Hepatocyte (in vitro differentiated cells): ENCODE data around the gene MUL1. TPM values are rescaled to one million over a fixed set of nuclear protein-coding genes. Genes with fewer than 3 reads are reported as not detected.

ENCODE experiments used
- DNase-seq: peaks from one replicate; pipeline ENCODE4 v3.0.0-alpha.2; 2016; ENCODE audit warnings: low spot score
- H2AFZ ChIP-seq: fragments of 200-600 bp; sonication (generic); 2 replicates; pipeline ENCODE4 v1.6.0; 2016; ENCODE audit warnings: antibody characterized with exemption, mild to moderate bottlenecking
- H3K27ac ChIP-seq: fragments of 200-600 bp; sonication (generic); 2 replicates; pipeline ENCODE4 v1.5.1; 2016; ENCODE audit warnings: mild to moderate bottlenecking
- H3K27me3 ChIP-seq: fragments of 200-600 bp; sonication (generic); 2 replicates; pipeline ENCODE4 v1.6.1; 2016
- H3K36me3 ChIP-seq: fragments of 200-600 bp; sonication (generic); replicated peaks from 2 replicates; pipeline ENCODE4 v1.5.1; 2016; ENCODE audit warnings: low read depth; ENCODE audit not compliant: insufficient read depth
- H3K4me1 ChIP-seq: fragments of 200-600 bp; sonication (generic); 2 replicates; pipeline ENCODE4 v1.5.1; 2016; ENCODE audit warnings: mild to moderate bottlenecking, moderate library complexity; ENCODE audit not compliant: insufficient read depth
- H3K4me2 ChIP-seq: fragments of 200-600 bp; sonication (generic); 2 replicates; pipeline ENCODE4 v1.6.0; 2016
- H3K4me3 ChIP-seq: fragments of 200-600 bp; sonication (generic); 2 replicates; pipeline ENCODE4 v1.5.1; 2016; ENCODE audit warnings: mild to moderate bottlenecking
- H3K79me2 ChIP-seq: fragments of 200-600 bp; sonication (generic); 2 replicates; pipeline ENCODE4 v1.6.0; 2017; ENCODE audit warnings: mild to moderate bottlenecking
- H3K9me2 ChIP-seq: fragments of 200-600 bp; sonication (generic); replicated peaks from 2 replicates; pipeline ENCODE4 v1.6.0; 2017; ENCODE audit warnings: mild to moderate bottlenecking; ENCODE audit not compliant: insufficient read depth
- H3K9me3 ChIP-seq: fragments of 200-600 bp; sonication (generic); 2 replicates; pipeline ENCODE4 v1.5.1; 2016; ENCODE audit warnings: low read depth, mild to moderate bottlenecking
- H4K20me1 ChIP-seq: fragments of 200-600 bp; sonication (generic); 2 replicates; pipeline ENCODE4 v1.6.0; 2016; ENCODE audit warnings: mild to moderate bottlenecking; ENCODE audit not compliant: insufficient read depth, poor library complexity, severe bottlenecking
- CTCF ChIP-seq: fragments of 200-600 bp; sonication (generic); IDR thresholded peaks from 2 replicates; pipeline ENCODE4 v1.5.1; 2016; ENCODE audit warnings: antibody characterized with exemption, mild to moderate bottlenecking; ENCODE audit not compliant: poor library complexity
- EZH2 ChIP-seq: fragments of 200-600 bp; sonication (generic); IDR thresholded peaks from 2 replicates; pipeline ENCODE4 v1.6.1; 2016; ENCODE audit warnings: antibody characterized with exemption, mild to moderate bottlenecking, borderline replicate concordance
- EZH2phosphoT487 ChIP-seq: fragments of 200-600 bp; sonication (generic); IDR thresholded peaks from one replicate; pipeline ENCODE4 v1.6.1; 2018; ENCODE audit warnings: antibody characterized with exemption, mild to moderate bottlenecking, low read depth, moderate library complexity; ENCODE audit not compliant: unreplicated experiment, severe bottlenecking
- WGBS: methylation state at CpG from one replicate; pipeline ENCODE4 v1.1.6; 2016; ENCODE audit warnings: low lambda C conversion rate; ENCODE audit errors: missing lambda C conversion rate; 5-methylcytosine and 5-hydroxymethylcytosine counted together
- polyA plus RNA-seq: library from polyadenylated mRNA; unstranded; fragments of >200 nt; fragmentation: Nextera tagmentation; extraction: Ambion mirVana; gene quantifications from 2 replicates; pipeline ENCODE4 v1.2.1, GENCODE V29; 2016
- total RNA-seq: library from RNA; depleted of rRNA; stranded (reverse); fragments of >200 nt; gene quantifications from 2 replicates; pipeline ENCODE4 v1.2.3, GENCODE V29; 2014

Gene MUL1
- total and polyA plus RNA-seq, 2 experiments from 2014 or later, result 40.1 to 48.1 TPM

- H3K9me3 ChIP-seq, result no peaks in the 10 kb centered on the region
- no peaks in the 10 kb centered on the region for H3K9me2 ChIP-seq
- DNase-seq, result no peak
- H4K20me1 ChIP-seq, result no peaks in the 10 kb centered on the region
- no peaks in the 10 kb centered on the region for H3K79me2 ChIP-seq
- H3K36me3 ChIP-seq, result no peaks in the 10 kb centered on the region
- H3K27me3 ChIP-seq, result peaks cover 16% of the 10 kb centered on the region
- no peak overlapping the region for H3K4me3 ChIP-seq
- no peak overlapping the region for H3K4me2 ChIP-seq
- no peaks in the 10 kb centered on the region for H3K4me1 ChIP-seq
- no peak overlapping the region for H3K27ac ChIP-seq
- TF ChIP-seq CTCF, result no peak
- TF ChIP-seq EZH2phosphoT487, result no peak
- TF ChIP-seq EZH2, result no peak
- 94% methylated on average over 1 of the region's 1 CpG for WGBS
- no peak overlapping the region for H2AFZ ChIP-seq
Observed at GRCh38 chr1:20463502-20463901, 44.4 kb downstream of the MUL1 start.

DNA sequence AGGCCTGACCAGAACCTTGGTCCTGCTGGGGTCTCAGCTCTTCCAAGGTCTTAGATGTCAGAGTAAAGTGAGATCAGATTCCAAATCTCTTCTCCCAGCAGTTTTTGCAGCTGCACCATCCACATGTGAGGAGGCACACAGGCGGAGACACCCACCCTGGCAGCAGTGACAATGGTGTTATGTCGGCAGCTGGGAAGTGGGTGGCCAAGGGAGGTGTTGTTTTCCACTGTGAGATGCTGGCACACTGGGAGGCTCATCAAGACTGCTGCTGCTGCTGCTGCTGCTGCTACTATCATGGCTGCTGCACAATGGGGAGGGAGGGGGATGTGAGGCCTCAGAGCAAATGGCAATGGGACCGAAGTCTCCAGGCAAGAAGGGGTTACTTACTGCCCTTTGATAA, 45.6 kb downstream of the MUL1 start:
- Histone ChIP-seq H3K9me2 (no peaks in the 10 kb centered on the region), H3K36me3 (no peaks in the 10 kb centered on the region), H3K79me2 (no peaks in the 10 kb centered on the region), H3K4me2 (no peak overlapping the region), H3K27me3 (peaks cover 16% of the 10 kb centered on the region), H2AFZ (no peak overlapping the region), H3K4me3 (no peak overlapping the region), H3K27ac (no peak overlapping the region), H3K4me1 (no peaks in the 10 kb centered on the region), H4K20me1 (no peaks in the 10 kb centered on the region), H3K9me3 (no peaks in the 10 kb centered on the region)
- DNase-seq, result no peak
- WGBS, result 85% methylated on average over 3 of the region's 3 CpGs
- no peak for TF ChIP-seq EZH2
- no peak for TF ChIP-seq CTCF

DNA sequence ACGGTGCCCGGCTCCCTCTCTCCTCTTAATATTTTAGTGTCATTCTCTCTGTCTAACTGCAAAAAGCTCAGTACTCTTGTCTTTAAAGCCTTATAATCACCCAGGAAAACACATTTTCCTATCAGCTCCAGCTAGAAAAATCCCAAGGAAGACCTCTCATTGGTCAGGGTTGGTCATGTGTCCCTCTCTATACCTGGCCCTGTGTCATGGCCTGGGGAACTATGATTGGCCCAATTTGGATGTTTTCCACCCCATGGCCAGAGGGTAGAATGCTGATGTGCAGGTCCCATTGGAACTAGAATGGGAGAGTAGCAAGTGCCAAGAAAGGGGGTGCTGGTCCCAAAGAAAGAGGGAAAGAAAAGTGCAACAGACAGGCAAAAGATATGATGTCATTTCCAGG, 49.2 kb downstream of the MUL1 start:
- Histone ChIP-seq H3K9me2 (no peaks in the 10 kb centered on the region), H2AFZ (no peak overlapping the region), H3K36me3 (no peaks in the 10 kb centered on the region), H3K4me1 (no peaks in the 10 kb centered on the region), H4K20me1 (no peaks in the 10 kb centered on the region), H3K4me2 (no peak overlapping the region), H3K9me3 (no peaks in the 10 kb centered on the region), H3K27me3 (no peaks in the 10 kb centered on the region), H3K79me2 (no peaks in the 10 kb centered on the region), H3K27ac (no peak overlapping the region), H3K4me3 (no peak overlapping the region)
- TF ChIP-seq EZH2phosphoT487 (no peak), CTCF (no peak), EZH2 (no peak)
- DNase-seq, result no peak
- WGBS, result 89% methylated on average over 2 of the region's 2 CpGs

DNA sequence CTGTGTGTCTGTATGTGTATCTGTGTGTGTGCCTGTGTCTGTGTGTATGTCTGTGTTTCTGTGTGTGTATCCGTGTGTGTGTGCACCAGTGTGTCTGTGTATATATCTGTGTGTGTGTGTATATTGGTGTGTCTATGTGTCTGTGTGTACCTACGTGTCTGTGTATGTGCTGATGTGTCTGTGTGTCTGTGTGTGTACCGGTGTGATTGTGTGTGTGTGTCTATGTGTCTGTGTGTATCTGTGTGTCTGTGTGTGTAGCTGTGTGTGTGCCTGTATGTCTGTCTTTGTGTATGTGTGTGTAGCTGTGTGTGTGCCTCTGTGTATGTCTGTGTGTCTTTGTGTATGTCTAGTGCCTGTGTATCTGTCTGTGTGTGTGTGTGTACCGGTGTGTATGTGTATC, 53.9 kb downstream of the MUL1 start:
- no peak overlapping the region for H3K4me3 ChIP-seq
- 91% methylated on average over 4 of the region's 4 CpGs for WGBS

More for the DNA sequence above, 53.9 kb downstream of the MUL1 start:
- no peak for DNase-seq
- no peak overlapping the region for H3K4me2 ChIP-seq
- no peaks in the 10 kb centered on the region for H3K9me2 ChIP-seq
- H3K27me3 ChIP-seq, result peaks cover 12% of the 10 kb centered on the region
- H3K4me1 ChIP-seq, result no peaks in the 10 kb centered on the region
- no peak overlapping the region for H3K27ac ChIP-seq
- no peaks in the 10 kb centered on the region for H3K79me2 ChIP-seq
- no peak overlapping the region for H2AFZ ChIP-seq
- no peaks in the 10 kb centered on the region for H3K9me3 ChIP-seq
- no peaks in the 10 kb centered on the region for H4K20me1 ChIP-seq
- TF ChIP-seq EZH2phosphoT487 (no peak), CTCF (no peak), EZH2 (no peak)
- H3K36me3 ChIP-seq, result no peaks in the 10 kb centered on the region
